Psoas muscle (tissue), 8 donors: Measurements from ENCODE around the gene DCTN2. TPM values are rescaled to one million over a fixed set of nuclear protein-coding genes. Genes with fewer than 3 reads are reported as not detected.
A peak's percentile ranks its signal among the peaks of the same experiment; 100 is the strongest.
"Not testable (repeated sequence)": the region's sequence is repeated elsewhere in the genome, so short reads cannot be mapped to it uniquely, and the experiment has no call there.

Source experiments
- ATAC-seq, 4 donors: fragments of 200-7000 bp; cut with Tn5 transposase; one replicate each; pipeline ENCODE4 v1.9.1; 2020; ENCODE audit warnings: moderate library complexity in 3 of 4, mild to moderate bottlenecking in 2 of 4
- DNase-seq, 2 donors: peaks; one replicate each; pipeline ENCODE4 v3.0.0-alpha.2; 2020
- H3K27ac ChIP-seq: fragments of 200-600 bp; one replicate; pipeline ENCODE4 v1.8.0; 2022
- H3K27me3 ChIP-seq, 3 donors: fragments of 200-600 bp in 1 of 3; one replicate each; pipeline versions ENCODE4 v1.6.1 to v1.8.0; 2013 to 2022; ENCODE audit warnings: low read length in 2 of 3, mild to moderate bottlenecking in 2 of 3, moderate library complexity in 1 of 3; ENCODE audit not compliant: insufficient read depth in 3 of 3
- H3K36me3 ChIP-seq, 2 donors: fragments of 200-600 bp in 1 of 2; one replicate each; pipeline versions ENCODE4 v1.6.1 to v1.8.0; 2013 to 2022; ENCODE audit warnings: low read depth in 1 of 2, mild to moderate bottlenecking in 1 of 2, moderate library complexity in 1 of 2; ENCODE audit not compliant: insufficient read depth in 1 of 2
- H3K4me1 ChIP-seq: fragments of 200-600 bp; one replicate; pipeline ENCODE4 v1.8.0; 2022
- H3K4me3 ChIP-seq: fragments of 200-600 bp; one replicate; pipeline ENCODE4 v1.8.0; 2022; ENCODE audit warnings: mild to moderate bottlenecking
- H3K9me3 ChIP-seq: fragments of 200-600 bp; one replicate; pipeline ENCODE4 v1.8.0; 2022
- CTCF ChIP-seq: fragments of 200-600 bp; IDR thresholded peaks from one replicate; pipeline ENCODE4 v1.8.0; 2022; ENCODE audit warnings: antibody characterized with exemption
- WGBS, 3 donors: extraction: QIAGEN DNeasy Blood & Tissue Kit; methylation state at CpG; one replicate each; pipeline versions ENCODE4 v1.1.6 to v1.1.7; 2013; 5-methylcytosine and 5-hydroxymethylcytosine counted together
- intact Hi-C, 2 donors: fragments of 100-400 bp; cut with DNase I; formaldehyde crosslinking; loops; one replicate each; pipeline versions ENCODE4 v1.11.0 to v1.14.2; 2022
- polyA plus RNA-seq, 3 donors: library from polyadenylated mRNA; stranded (reverse); fragments of 200-250 nt; gene quantifications; one replicate each; pipeline ENCODE4 v1.2.3, GENCODE V29; 2013
- total RNA-seq, 4 donors: library from RNA; stranded (reverse); fragmentation: NEBNext Ultra II Directional in 2 of 4; extraction: Animal tissue kit (Norgen Biotek cat#: 25700) in 2 of 4; gene quantifications; one replicate each; pipeline versions ENCODE4 v1.2.1 to v1.2.4, GENCODE V29; 2021 to 2023
- donor health status: healthy with polysubstance abuse.
- donor health status: DM: no; HTN: no; CAD: no; lungs with moderate emphysema.
- donor health status: Bipolar disorder and iron deficiency.
- donor health status: healthy.
- donor health status: DM: yes; HTN: yes; CAD: no.
- donor health status: DM: no; HTN: no; CAD: no.
- donor health status: DM: no; HTN: no; CAD: no.
- donor health status: DM: yes; HTN: yes; CAD: no.

Gene DCTN2
- total and polyA plus RNA-seq, 7 donors: 91.0 to 165 (median 108) TPM

- no peak for TF ChIP-seq CTCF
- Histone ChIP-seq H3K4me3 (no peak overlapping the region), H3K9me3 (no peaks in the 10 kb centered on the region), H3K4me1 (no peaks in the 10 kb centered on the region), H3K27ac (no peak overlapping the region), H3K27me3 (no peaks in the 10 kb centered on the region), H3K36me3 (peaks cover 19 to 68% of the 10 kb centered on the region in 2 donors)
- no peak for ATAC-seq
- intact Hi-C loops: no loop called here
- DNase-seq: no peak
Measured at GRCh38 chr12:57496822-57497221, 50.2 kb downstream of the DCTN2 start.

- DNase-seq, H3K9me3 ChIP-seq, intact Hi-C loops, H3K27me3 ChIP-seq, H3K4me1 ChIP-seq, H3K27ac ChIP-seq, ATAC-seq, H3K4me3 ChIP-seq: not testable (repeated sequence)
- peaks cover 15 to 68% of the 10 kb centered on the region in 2 donors for H3K36me3 ChIP-seq
- 95 to 97% (median 96%) methylated on average over 29 to 45 of the region's 48 CpGs for WGBS, 3 donors
Measured at GRCh38 chr12:57495051-57495701, 51.8 kb downstream of the DCTN2 start.

- Histone ChIP-seq H3K4me3 (no peak overlapping the region), H3K27me3 (no peaks in the 10 kb centered on the region), H3K36me3 (peaks cover 18 to 52% of the 10 kb centered on the region in 2 donors), H3K4me1 (peaks cover 10% of the 10 kb centered on the region), H3K27ac (no peak overlapping the region), H3K9me3 (no peaks in the 10 kb centered on the region)
- ATAC-seq (no peak), DNase-seq (no peak)
- whole genome bisulfite sequencing, 3 donors: 88 to 93% (median 92%) methylated on average over 15 of the region's 15 CpGs
- TF ChIP-seq CTCF: no peak
- intact Hi-C loops: no loop called here
Measured at GRCh38 chr12:57491393-57492280, 55.4 kb downstream of the DCTN2 start.

GRCh38 chr12:57490126-57490525 lies 56.9 kb downstream of the DCTN2 start:
- H3K4me1 ChIP-seq: peaks cover 10% of the 10 kb centered on the region
- DNase-seq (no peak), ATAC-seq (no peak)
- intact Hi-C loops: no loop called here
- 96 to 99% (median 98%) methylated on average over 4 of the region's 4 CpGs for WGBS, 3 donors
- no peak overlapping the region for H3K27ac ChIP-seq
- H3K9me3 ChIP-seq: no peaks in the 10 kb centered on the region
- no peaks in the 10 kb centered on the region for H3K27me3 ChIP-seq
- H3K4me3 ChIP-seq: no peak overlapping the region
- H3K36me3 ChIP-seq: peaks cover 18 to 42% of the 10 kb centered on the region in 2 donors
- no peak for TF ChIP-seq CTCF

- H3K4me1 ChIP-seq: peaks cover 10% of the 10 kb centered on the region
- peaks cover 16 to 40% of the 10 kb centered on the region in 2 donors for H3K36me3 ChIP-seq
- ATAC-seq: no peak
- H3K9me3 ChIP-seq: no peaks in the 10 kb centered on the region
- WGBS, 3 donors: 89 to 91% (median 89%) methylated on average over 5 of the region's 5 CpGs
- no peak for DNase-seq
- intact Hi-C loops: loop anchor here in 1 of 2 donors (5.0 kb wide), 1 partner anchor 33 kb away; the partner anchor contains the start of genes DDIT3 and MBD6
- no peaks in the 10 kb centered on the region for H3K27me3 ChIP-seq
- TF ChIP-seq CTCF: no peak
- peak overlapping the region; percentile 96 for H3K4me3 ChIP-seq
- no peak overlapping the region for H3K27ac ChIP-seq
Measured at GRCh38 chr12:57489157-57489641, 57.8 kb downstream of the DCTN2 start.
